Ramos (cell line): Measurements from ENCODE around the gene HOXD11.

Experiments
- in situ Hi-C: fragments of 300-500 bp; cut with MboI; formaldehyde crosslinking; loops from one replicate; pipeline ENCODE4 v1.14.3; 2022; ENCODE audit warnings: low sequenced_read_pairs; ENCODE audit not compliant: unreplicated experiment

The HOXD11 gene

GRCh38 chr2:176138923-176139660, 32.0 kb downstream of the HOXD11 start:
- in situ Hi-C loops, result loop anchor here (25.0 kb wide), 2 partner anchors 673 to 998 kb away; no protein-coding TSS in a partner anchor

DNA sequence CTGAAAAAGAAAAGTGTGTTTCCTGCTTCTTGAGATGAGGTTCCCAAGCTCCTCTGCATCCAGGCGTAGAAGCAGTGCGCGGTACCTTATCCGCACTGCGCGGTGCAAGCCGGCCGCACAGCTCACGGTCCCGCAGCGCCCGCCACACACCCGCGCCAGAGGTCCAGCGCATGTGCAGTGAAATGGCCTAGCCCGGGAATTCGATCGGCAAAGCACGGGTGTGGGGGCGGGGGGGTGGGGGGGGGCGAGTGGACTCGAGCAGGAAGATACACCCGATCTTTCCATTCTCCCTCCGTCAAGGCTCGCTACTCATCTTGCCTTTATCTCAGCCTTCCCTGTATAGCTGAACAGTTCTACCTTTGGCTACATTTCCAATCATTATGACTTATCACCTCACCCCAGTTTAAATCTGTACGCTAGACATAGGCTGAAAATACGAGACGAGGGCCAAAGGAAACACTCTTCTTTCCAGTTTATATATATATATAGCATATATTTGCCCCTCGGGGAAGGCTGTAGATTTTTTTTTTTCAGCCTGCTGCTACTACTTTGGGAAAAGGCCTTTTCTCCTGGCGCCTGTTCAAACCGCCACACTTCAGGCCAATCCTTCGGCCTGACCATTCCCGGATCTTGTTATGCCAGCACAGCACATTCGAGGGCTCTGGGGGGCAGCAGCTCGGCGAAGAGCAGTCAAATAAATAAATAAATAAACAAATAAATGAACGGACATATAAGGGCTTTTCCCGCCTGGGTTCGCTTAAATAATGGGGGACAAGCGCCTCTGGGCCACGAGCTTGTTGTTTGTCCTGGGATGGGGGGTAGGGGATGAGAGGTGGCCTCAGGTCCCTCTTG, 32.8 kb downstream of the HOXD11 start:
- in situ Hi-C loops, result loop anchor here (5.0 to 25.0 kb wide), 3 partner anchors 312 to 997 kb away; no protein-coding TSS in a partner anchor

- in situ Hi-C loops, result loop anchor here (5.0 to 25.0 kb wide), 3 partner anchors 312 to 997 kb away; no protein-coding TSS in a partner anchor
These were observed 33.6 kb downstream of the HOXD11 start for GRCh38 chr2:176140513-176141317.

DNA sequence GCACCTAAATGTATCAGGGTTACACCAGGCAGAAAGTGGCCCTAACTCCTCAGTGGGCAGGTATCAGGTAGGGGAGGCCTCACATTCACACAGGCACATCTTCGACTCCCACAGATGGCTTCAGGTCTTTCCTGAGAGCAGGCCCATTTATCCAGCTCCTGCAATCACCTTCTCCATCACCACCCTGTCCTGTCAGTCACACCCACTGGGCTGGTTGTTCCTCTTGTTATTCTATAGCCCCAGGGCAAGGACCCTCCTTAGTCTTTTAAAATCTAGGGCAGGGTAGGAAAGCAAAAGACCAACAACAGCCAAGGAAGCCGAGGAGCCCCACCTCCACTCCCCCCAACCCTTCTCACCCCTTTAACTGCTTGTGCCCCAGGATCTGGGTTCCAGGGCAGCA, 35.2 kb downstream of the HOXD11 start:
- in situ Hi-C loops, result loop anchor here (5.0 to 25.0 kb wide), 3 partner anchors 310 to 995 kb away; no protein-coding TSS in a partner anchor

GRCh38 chr2:176145085-176145969, 38.2 kb downstream of the HOXD11 start:
- in situ Hi-C loops, result loop anchor here (25.0 kb wide), 2 partner anchors 667 to 992 kb away; no protein-coding TSS in a partner anchor

- in situ Hi-C loops, result loop anchor here (25.0 kb wide), 2 partner anchors 666 to 991 kb away; no protein-coding TSS in a partner anchor
These were observed 39.0 kb downstream of the HOXD11 start for GRCh38 chr2:176146101-176146500.

- in situ Hi-C loops, result loop anchor here (25.0 kb wide), 2 partner anchors 666 to 991 kb away; no protein-coding TSS in a partner anchor
These were observed 39.6 kb downstream of the HOXD11 start for GRCh38 chr2:176146645-176147044.

- in situ Hi-C loops, result loop anchor here (25.0 kb wide), 2 partner anchors 665 to 990 kb away; no protein-coding TSS in a partner anchor
These were observed 40.2 kb downstream of the HOXD11 start for GRCh38 chr2:176147210-176147799.

GRCh38 chr2:176147800-176148496, 40.9 kb downstream of the HOXD11 start:
- in situ Hi-C loops, result loop anchor here (25.0 kb wide), 2 partner anchors 664 to 989 kb away; no protein-coding TSS in a partner anchor

DNA sequence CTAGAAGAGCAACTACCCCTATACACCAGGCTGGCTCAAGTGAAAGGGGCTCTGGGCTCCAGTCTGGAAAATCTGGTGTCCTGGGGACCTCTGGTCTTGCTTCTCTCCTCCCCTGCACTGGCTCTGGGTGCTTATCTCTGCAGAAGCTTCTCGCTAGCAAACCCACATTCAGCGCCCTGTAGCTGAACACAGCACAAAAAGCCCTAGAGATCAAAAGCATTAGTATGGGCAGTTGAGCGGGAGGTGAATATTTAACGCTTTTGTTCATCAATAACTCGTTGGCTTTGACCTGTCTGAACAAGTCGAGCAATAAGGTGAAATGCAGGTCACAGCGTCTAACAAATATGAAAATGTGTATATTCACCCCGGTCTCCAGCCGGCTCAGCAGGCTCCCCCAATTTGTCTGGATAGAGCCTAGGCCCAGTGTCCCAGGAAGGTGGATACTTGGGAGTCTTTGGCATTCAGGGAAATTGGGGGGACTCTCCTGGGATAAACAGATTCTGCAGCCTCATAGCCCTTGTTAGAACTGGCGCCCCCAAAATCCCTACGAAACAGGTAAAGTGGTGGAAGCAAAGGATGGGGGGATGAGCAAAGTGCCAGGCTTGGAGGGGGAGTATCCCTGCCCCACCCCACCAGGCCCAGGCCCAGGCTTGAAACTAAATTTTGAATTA, 41.8 kb downstream of the HOXD11 start:
- in situ Hi-C loops, result loop anchor here (25.0 kb wide), 2 partner anchors 663 to 988 kb away; no protein-coding TSS in a partner anchor

DNA sequence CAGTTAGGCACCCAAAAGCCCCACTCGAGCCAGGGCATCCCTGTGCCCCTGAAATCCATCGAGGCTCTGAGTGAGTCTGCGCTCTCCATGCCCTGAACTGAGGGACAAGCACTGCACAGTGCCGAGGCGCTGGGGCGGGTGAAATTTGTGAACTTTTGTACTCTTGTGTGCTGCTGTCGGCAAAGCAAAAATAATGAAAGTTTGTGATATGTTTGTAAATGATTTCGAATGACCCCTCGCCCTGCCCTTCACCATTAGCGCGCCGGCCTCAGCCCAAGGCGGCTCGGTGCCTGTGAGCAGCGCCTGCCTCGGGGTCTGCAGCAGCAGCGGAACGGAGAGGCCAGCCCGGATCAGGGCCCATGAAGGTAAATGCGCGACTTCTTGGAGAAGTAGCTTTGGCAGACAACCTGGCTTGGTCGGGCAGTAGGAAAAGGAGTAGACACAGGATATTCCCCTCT, 42.4 kb downstream of the HOXD11 start:
- in situ Hi-C loops, result loop anchor here (25.0 kb wide), 2 partner anchors 663 to 988 kb away; no protein-coding TSS in a partner anchor

DNA sequence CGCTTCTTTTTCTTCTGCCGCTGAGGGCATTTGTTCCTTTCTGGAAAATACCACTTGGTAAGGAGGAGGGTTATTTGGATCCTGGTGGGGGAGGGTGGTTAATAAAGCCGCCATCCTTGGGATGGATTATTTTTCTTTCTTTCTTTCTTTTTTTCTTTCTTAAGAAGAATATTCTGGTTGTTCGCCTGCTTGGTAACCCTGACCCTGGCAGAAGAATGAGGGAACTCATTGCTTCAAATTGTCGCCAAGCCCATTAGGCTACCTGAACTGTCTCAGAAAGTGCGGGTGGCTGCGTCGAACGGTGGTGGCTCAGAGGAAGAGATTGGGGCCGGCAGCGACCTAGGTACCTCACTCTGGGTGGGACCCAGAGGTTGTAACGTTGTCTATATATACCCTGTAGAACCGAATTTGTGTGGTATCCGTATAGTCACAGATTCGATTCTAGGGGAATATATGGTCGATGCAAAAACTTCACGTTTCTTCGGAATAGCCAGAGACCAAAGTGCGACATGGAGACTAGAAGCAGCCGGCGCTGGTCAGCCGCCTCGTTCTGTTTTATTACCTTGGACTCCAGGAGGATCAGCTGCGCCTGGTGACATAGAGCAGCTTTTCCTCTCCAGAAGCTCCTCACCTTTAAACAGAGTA, 43.0 kb downstream of the HOXD11 start:
- in situ Hi-C loops, result loop anchor here (25.0 kb wide), 2 partner anchors 662 to 987 kb away; no protein-coding TSS in a partner anchor

DNA sequence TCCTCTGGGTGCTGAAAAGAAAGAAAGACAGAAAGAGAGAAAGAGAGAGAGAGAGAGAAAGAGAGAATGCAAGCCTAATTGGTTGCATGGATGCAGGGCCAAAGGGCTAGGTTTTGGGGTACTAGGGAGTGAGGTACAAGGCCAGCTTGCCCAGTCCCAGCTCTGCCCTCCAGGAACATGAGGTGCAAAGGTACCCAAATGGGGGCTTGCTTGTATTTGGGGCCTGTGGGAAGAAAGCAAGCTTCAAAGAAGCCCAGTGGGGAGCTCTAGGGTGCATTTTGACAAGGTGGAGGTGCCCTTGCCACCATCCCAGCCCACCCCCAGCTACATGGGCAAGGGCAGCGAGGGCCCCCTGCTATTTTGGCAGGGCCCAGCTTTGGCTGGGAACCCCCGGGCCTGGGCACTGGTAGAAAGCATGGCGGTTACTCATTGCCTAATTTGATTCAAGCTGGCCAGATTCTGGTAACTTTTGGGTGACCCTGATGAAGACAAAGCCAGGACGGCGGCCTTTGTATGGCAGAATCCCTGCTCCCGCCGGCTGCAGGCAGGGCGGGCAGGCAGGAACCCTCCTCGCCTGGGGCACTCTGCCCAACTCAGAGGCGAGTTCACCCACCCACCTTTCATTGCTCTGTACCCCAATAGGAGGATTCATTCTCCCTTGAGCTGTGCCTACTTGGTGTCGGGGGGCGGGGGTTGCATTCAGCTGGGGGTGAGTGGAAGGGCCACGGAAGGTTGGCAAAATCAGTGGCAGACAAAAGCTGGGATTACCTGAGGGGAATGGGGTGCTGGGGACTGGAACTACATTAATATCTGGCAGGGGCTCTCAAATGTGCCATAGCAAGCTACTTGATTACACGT, 43.7 kb downstream of the HOXD11 start:
- in situ Hi-C loops, result no loop called here

DNA sequence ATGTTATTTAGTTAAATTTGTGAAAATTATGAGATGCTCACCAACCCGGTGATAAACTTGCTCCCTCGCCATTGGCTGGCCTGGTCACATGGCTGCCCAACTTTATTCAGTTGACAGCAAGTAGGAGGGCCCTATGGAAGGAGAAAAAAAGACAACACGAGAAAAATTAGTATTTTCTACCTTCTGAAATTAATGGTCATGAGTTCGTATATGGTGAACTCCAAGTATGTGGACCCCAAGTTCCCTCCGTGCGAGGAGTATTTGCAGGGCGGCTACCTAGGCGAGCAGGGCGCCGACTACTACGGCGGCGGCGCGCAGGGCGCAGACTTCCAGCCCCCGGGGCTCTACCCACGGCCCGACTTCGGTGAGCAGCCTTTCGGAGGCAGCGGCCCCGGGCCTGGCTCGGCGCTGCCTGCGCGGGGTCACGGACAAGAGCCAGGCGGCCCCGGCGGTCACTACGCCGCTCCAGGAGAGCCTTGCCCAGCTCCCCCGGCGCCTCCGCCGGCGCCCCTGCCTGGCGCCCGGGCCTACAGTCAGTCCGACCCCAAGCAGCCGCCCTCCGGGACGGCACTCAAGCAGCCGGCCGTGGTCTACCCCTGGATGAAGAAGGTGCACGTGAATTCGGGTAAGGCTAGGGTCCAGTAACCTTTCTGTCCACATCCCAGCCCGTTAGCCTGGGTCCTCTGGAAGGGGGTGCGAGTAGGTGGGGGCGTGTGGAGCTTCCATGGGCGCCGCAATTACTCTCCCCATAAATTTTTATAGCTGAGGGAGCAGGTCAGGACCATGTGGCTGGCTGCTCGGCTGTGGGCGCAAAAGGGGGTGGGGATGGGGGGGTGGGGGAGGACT, 44.6 kb downstream of the HOXD11 start, which contains the start of gene HOXD4:
HOXD4 (plus strand) TSS at position 109 of the 846 bp plus-strand sequence; CDS start at position 193, 84 bp downstream.
- in situ Hi-C loops, result no loop called here
